ENCODE measurements around the gene MED26. TPM values are rescaled to one million over a fixed set of nuclear protein-coding genes. Genes with fewer than 3 reads are reported as not detected.

Gene MED26
- total RNA-seq, 6 experiments from 2014 or later = 7.9 to 9.9 (median 8.8) TPM

- Mint-ChIP-seq H3K9me3 (no peaks in the 10 kb centered on the region), H3K27ac (no peak overlapping the region), H3K4me3 (no peak overlapping the region), H3K36me3 (ENCODE audit: low read depth) (no peaks in the 10 kb centered on the region), H3K4me1 (ENCODE audit: low read depth) (peaks cover 65% of the 10 kb centered on the region), H3K27me3 (ENCODE audit: insufficient read depth) (no peaks in the 10 kb centered on the region; the same call in 1 of the 2 replicates)
- DNase-seq = no peak
- TF ChIP-seq CTCF (IDR thresholded peaks at IDR 0.05) = no peak
Measured at GRCh38 chr19:16612636-16613035, 15.4 kb downstream of the MED26 start.

- no peaks in the 10 kb centered on the region; the same call in 1 of the 2 replicates for H3K27me3 Mint-ChIP-seq (ENCODE audit: insufficient read depth)
- H3K4me1 Mint-ChIP-seq (ENCODE audit: low read depth) = peaks cover 55% of the 10 kb centered on the region
- H3K9me3 Mint-ChIP-seq = no peaks in the 10 kb centered on the region
- H3K27ac Mint-ChIP-seq = no peak overlapping the region
- TF ChIP-seq CTCF (IDR thresholded peaks at IDR 0.05) = no peak
- no peak overlapping the region for H3K4me3 Mint-ChIP-seq
- no peaks in the 10 kb centered on the region for H3K36me3 Mint-ChIP-seq (ENCODE audit: low read depth)
- DNase-seq = no peak
Measured at GRCh38 chr19:16611121-16611520, 16.9 kb downstream of the MED26 start.

- H3K4me1 Mint-ChIP-seq (ENCODE audit: low read depth) = peaks cover 59% of the 10 kb centered on the region
- H3K27ac Mint-ChIP-seq = no peak overlapping the region
- H3K27me3 Mint-ChIP-seq (ENCODE audit: insufficient read depth) = no peaks in the 10 kb centered on the region; the same call in 1 of the 2 replicates
- H3K4me3 Mint-ChIP-seq = no peak overlapping the region
- no peaks in the 10 kb centered on the region for H3K36me3 Mint-ChIP-seq (ENCODE audit: low read depth)
- H3K9me3 Mint-ChIP-seq = no peaks in the 10 kb centered on the region
- DNase-seq = no peak
- TF ChIP-seq CTCF (IDR thresholded peaks at IDR 0.05) = no peak
Measured at GRCh38 chr19:16609511-16610200, 18.3 kb downstream of the MED26 start.

GRCh38 chr19:16608290-16608739 lies 19.7 kb downstream of the MED26 start:
- peak; percentile 85 for DNase-seq
- H3K36me3 Mint-ChIP-seq (ENCODE audit: low read depth) = no peaks in the 10 kb centered on the region
- peak overlapping the region; percentile 73 for H3K27ac Mint-ChIP-seq
- no peaks in the 10 kb centered on the region; the same call in 1 of the 2 replicates for H3K27me3 Mint-ChIP-seq (ENCODE audit: insufficient read depth)
- H3K4me3 Mint-ChIP-seq = no peak overlapping the region
- TF ChIP-seq CTCF (IDR thresholded peaks at IDR 0.05) = no peak
- H3K4me1 Mint-ChIP-seq (ENCODE audit: low read depth) = peaks cover 54% of the 10 kb centered on the region
- no peaks in the 10 kb centered on the region for H3K9me3 Mint-ChIP-seq

- peaks cover 53% of the 10 kb centered on the region for H3K4me1 Mint-ChIP-seq (ENCODE audit: low read depth)
- DNase-seq = no peak
- H3K36me3 Mint-ChIP-seq (ENCODE audit: low read depth) = no peaks in the 10 kb centered on the region
- no peaks in the 10 kb centered on the region; the same call in 1 of the 2 replicates for H3K27me3 Mint-ChIP-seq (ENCODE audit: insufficient read depth)
- TF ChIP-seq CTCF (IDR thresholded peaks at IDR 0.05) = no peak
- peak overlapping the region; percentile 73 for H3K27ac Mint-ChIP-seq
- no peaks in the 10 kb centered on the region for H3K9me3 Mint-ChIP-seq
- no peak overlapping the region; the same call in 1 of the 2 replicates for H3K4me3 Mint-ChIP-seq
Measured at GRCh38 chr19:16607819-16608218, 20.2 kb downstream of the MED26 start.
